ENCODE measurements around the gene ABLIM2. TPM values are rescaled to one million over a fixed set of nuclear protein-coding genes. Genes with fewer than 3 reads are reported as not detected.

The ABLIM2 gene
- total and polyA plus RNA-seq, 2 of the 13 experiments (the other 11 are each of a cell fraction or from before 2014, with no cell fraction given): 0.20 to 0.37 TPM

GRCh38 chr4:8185295-8185694, 26.7 kb upstream of the ABLIM2 start:
- no peak overlapping the region for H3K4me2 ChIP-seq (ENCODE audit: low read depth, low read length)
- no TSS peak for BruUV-seq (replicated peaks)
- peaks cover 52% of the 10 kb centered on the region for H3K4me1 ChIP-seq (ENCODE audit: insufficient read depth, low read length)
- FAIRE-seq (no peak), ATAC-seq (no peak), DNase-seq (ENCODE audit: low spot score) (no peak)
- ChIA-PET CTCF (ENCODE audit: low intra/inter-chr PET ratio, low total read pairs) (no interaction called here), POLR2A (no interaction called here)
- H3K27me3 ChIP-seq (ENCODE audit: control insufficient read depth in 1 of 2, insufficient read depth in 2 of 2, low read length in 2 of 2): peaks cover 7 to 26% of the 10 kb centered on the region in 2 experiments; a peak in 3 of 5 replicates
- intact Hi-C loops (cut with micrococcal nuclease; ENCODE audit: unreplicated experiment): no loop called here
- in situ Hi-C loops (cut with HindIII; ENCODE audit: extremely low pct_ligation_motif_present, low pct_unique_long_range_greater_than_20kb): no loop called here
- TF ChIP-seq ZNF234 (CRISPR knock-in tag; conservative IDR thresholded peaks at IDR 0.05): no peak
- TF ChIP-seq MYNN (CRISPR knock-in tag; IDR thresholded peaks at IDR 0.05; ENCODE audit: low read depth): no peak
- TF ChIP-seq ZNF614 (CRISPR knock-in tag; IDR thresholded peaks at IDR 0.05; ENCODE audit: borderline replicate concordance): no peak
- TF ChIP-seq ESRRA (CRISPR knock-in tag; IDR thresholded peaks at IDR 0.05; ENCODE audit: low read depth): no peak
- no peak for TF ChIP-seq SOX6 (IDR thresholded peaks at IDR 0.05)
- TF ChIP-seq SOX6 (CRISPR knock-in tag; IDR thresholded peaks at IDR 0.05): no peak
- no peak for TF ChIP-seq PHF20 (CRISPR knock-in tag; IDR thresholded peaks at IDR 0.05)
- no peak for TF ChIP-seq NBN (conservative IDR thresholded peaks at IDR 0.05)
- TF ChIP-seq ZXDC (CRISPR knock-in tag; IDR thresholded peaks at IDR 0.05): no peak
- TF ChIP-seq LRRFIP1 (CRISPR knock-in tag; conservative IDR thresholded peaks at IDR 0.05): no peak
- no peak for TF ChIP-seq HMG20A (CRISPR knock-in tag; IDR thresholded peaks at IDR 0.05; ENCODE audit: borderline replicate concordance)
- no peak for TF ChIP-seq ZNF777 (CRISPR knock-in tag; IDR thresholded peaks at IDR 0.05)
- no peak for TF ChIP-seq TARDBP (CRISPR knock-in tag; IDR thresholded peaks at IDR 0.05)
- TF ChIP-seq, protein P1, sequence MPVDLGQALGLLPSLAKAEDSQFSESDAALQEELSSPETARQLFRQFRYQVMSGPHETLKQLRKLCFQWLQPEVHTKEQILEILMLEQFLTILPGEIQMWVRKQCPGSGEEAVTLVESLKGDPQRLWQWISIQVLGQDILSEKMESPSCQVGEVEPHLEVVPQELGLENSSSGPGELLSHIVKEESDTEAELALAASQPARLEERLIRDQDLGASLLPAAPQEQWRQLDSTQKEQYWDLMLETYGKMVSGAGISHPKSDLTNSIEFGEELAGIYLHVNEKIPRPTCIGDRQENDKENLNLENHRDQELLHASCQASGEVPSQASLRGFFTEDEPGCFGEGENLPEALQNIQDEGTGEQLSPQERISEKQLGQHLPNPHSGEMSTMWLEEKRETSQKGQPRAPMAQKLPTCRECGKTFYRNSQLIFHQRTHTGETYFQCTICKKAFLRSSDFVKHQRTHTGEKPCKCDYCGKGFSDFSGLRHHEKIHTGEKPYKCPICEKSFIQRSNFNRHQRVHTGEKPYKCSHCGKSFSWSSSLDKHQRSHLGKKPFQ (CRISPR knock-in tag; IDR thresholded peaks at IDR 0.05; ENCODE audit: insufficient replicate concordance): no peak
- TF ChIP-seq CENPT (CRISPR knock-in tag; IDR thresholded peaks at IDR 0.05; ENCODE audit: low read depth): no peak
- TF ChIP-seq NCOA5 (CRISPR knock-in tag; IDR thresholded peaks at IDR 0.05): no peak
- TF ChIP-seq ISL2 (CRISPR knock-in tag; IDR thresholded peaks at IDR 0.05): no peak
- no peak for TF ChIP-seq NPAS2 (CRISPR knock-in tag; IDR thresholded peaks at IDR 0.05; ENCODE audit: borderline replicate concordance)
- TF ChIP-seq RBM22 (optimal IDR thresholded peaks at IDR 0.05; ENCODE audit: low read length): no peak
- no peak overlapping the region for H3K4me3 ChIP-seq (replicated peaks in 1 of 3; ENCODE audit: insufficient read depth in 1 of 3, low read depth in 2 of 3, low read length in 3 of 3)
- no peaks in the 10 kb centered on the region for H3K36me3 ChIP-seq (replicated peaks in 1 of 2; ENCODE audit: control insufficient read depth in 1 of 2, insufficient read depth in 2 of 2, low read length in 2 of 2)
- WGBS (ENCODE audit: low lambda C conversion rate): 75% methylated on average over 9 of the region's 9 CpGs
- no peak overlapping the region for H2AFZ ChIP-seq (ENCODE audit: low read length)
- H3K9ac ChIP-seq (ENCODE audit: insufficient read depth, low read depth, low read length): no peak overlapping the region
- H3K27ac ChIP-seq (ENCODE audit: extremely low read length, insufficient read depth, low read length): no peak overlapping the region
- H3K79me2 ChIP-seq (ENCODE audit: insufficient read depth, low read length): no peaks in the 10 kb centered on the region
- H4K20me1 ChIP-seq (ENCODE audit: insufficient read depth, low read length): no peaks in the 10 kb centered on the region
- H3K9me3 ChIP-seq (ENCODE audit: low read length): no peaks in the 10 kb centered on the region

All from HepG2 (cell line).